ENCODE data around the gene DZIP3.
"Not testable (repeated sequence)": the region's sequence is repeated elsewhere in the genome, so short reads cannot be mapped to it uniquely, and the experiment has no call there.

DZIP3 gene

DNA sequence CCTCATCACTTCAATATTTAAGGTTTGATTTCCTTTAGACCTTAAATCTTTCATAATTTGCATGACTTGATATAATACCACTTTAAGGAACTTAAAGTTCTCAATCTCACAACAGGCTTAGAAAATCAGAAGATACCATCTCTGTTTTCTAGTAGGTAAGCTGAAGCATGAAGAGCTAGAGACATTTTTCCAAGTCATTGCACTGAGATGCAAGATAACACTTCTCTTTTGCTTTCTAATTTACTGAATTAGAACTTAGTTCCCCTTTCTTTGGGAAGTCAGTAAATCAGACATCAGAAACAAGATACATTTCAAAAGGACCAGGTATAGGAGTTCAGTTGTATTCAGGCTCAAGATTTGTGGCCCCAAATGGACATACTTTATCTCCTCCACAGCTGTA lies 79.7 kb downstream of the DZIP3 start:
- no peak for DNase-seq (ENCODE audit: extremely low spot score, insufficient read length, low read depth)
- no peak for FAIRE-seq

- no peak for DNase-seq (ENCODE audit: extremely low spot score, insufficient read length, low read depth)
- FAIRE-seq: no peak
These were observed 83.2 kb downstream of the DZIP3 start for GRCh38 chr3:108672701-108673100.

DNA sequence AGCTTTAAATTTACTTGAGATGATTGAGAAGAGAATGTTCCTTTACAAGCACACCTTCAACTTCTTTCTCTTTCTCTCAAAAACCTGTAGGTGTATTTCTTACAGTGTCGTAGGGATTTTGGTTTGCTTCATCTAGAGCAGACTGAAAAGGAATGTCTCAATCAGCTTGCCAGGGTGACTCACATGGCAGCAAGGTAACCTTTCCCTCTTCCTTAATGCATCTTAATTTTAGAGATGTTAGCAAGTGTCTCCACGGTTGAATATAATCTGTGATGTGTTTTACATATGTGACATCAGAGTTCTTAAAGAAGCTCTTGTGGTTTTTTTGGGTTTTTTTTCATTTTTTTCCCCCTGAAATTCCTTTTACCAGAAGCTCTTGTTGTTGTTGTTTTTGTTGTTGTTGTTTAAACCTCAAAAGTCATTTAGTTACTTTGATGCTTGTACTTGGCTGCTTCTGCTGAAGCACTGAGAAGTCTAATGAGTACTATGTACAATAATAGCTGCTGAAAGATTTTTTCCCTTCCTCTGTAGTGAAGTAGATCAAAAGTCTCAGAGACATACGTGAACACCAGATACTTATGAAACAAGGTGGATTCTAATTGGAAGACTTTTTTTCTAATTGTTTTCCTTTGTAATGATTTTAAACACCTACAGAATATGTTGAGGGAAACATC lies 84.6 kb downstream of the DZIP3 start:
- no peak for FAIRE-seq

GRCh38 chr3:108677811-108678210 lies 88.3 kb downstream of the DZIP3 start:
- FAIRE-seq (peak; percentile 9), DNase-seq (ENCODE audit: extremely low spot score, insufficient read length, low read depth) (no peak)

More for the DNA sequence above, 84.6 kb downstream of the DZIP3 start:
- DNase-seq (ENCODE audit: extremely low spot score, insufficient read length, low read depth): no peak

GRCh38 chr3:108692286-108692685 lies 102.8 kb downstream of the DZIP3 start:
- peak; percentile 21 for FAIRE-seq
- not testable (repeated sequence) for DNase-seq (ENCODE audit: extremely low spot score, insufficient read length, low read depth)

DNA sequence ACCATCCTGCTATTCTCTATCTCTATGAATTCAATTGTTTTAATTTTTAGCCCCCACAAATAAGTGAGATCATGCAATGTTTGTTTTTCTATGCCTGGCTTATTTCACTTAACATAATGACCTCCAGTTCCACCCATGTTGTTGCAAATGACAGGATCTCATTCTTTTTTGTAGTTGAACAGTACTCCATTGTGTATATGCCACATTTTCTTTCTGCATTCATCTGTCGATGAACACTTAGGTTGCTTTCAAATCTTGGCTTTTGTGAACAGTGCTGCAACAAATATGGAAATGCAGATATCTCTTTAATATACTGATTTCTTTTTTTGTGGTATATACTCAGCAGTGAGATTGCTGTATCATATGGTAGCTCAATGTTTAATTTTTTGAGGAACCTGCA lies 108.9 kb downstream of the DZIP3 start:
- FAIRE-seq (no peak), DNase-seq (ENCODE audit: extremely low spot score, insufficient read length, low read depth) (no peak)

DNA sequence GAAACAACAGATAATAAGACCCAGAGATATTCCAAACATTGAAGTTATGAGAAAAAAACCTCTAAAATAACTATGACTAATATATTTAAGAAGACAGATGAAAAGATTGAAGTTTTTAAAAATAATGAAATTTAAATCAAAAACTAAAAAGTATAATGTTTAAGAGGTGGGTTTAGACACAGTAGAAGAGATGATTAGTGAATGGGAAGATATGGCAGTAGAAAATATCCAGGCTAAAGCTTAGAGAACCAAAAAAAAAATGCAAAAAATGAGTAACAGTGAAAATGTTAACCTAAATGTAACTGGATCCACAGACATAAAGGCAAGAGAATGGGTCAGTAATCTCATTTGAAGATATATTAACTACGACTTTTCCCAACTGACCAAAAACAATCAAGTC lies 115.5 kb downstream of the DZIP3 start:
- no peak for FAIRE-seq
- DNase-seq (ENCODE audit: extremely low spot score, insufficient read length, low read depth): no peak

- no peak for DNase-seq (ENCODE audit: extremely low spot score, insufficient read length, low read depth)
- no peak for FAIRE-seq
These were observed 123.5 kb downstream of the DZIP3 start for GRCh38 chr3:108713009-108713516.

GRCh38 chr3:108713816-108714215 lies 124.3 kb downstream of the DZIP3 start:
- no peak for FAIRE-seq
- no peak for DNase-seq (ENCODE audit: extremely low spot score, insufficient read length, low read depth)

GRCh38 chr3:108718454-108718853 lies 128.9 kb downstream of the DZIP3 start:
- DNase-seq (ENCODE audit: extremely low spot score, insufficient read length, low read depth): no peak
- no peak for FAIRE-seq

GRCh38 chr3:108719178-108719806 lies 129.8 kb downstream of the DZIP3 start:
- DNase-seq (ENCODE audit: extremely low spot score, insufficient read length, low read depth) (no peak), FAIRE-seq (no peak)

- DNase-seq (ENCODE audit: extremely low spot score, insufficient read length, low read depth): no peak
- FAIRE-seq: no peak
These were observed 133.2 kb downstream of the DZIP3 start for GRCh38 chr3:108722724-108723123.

DNA sequence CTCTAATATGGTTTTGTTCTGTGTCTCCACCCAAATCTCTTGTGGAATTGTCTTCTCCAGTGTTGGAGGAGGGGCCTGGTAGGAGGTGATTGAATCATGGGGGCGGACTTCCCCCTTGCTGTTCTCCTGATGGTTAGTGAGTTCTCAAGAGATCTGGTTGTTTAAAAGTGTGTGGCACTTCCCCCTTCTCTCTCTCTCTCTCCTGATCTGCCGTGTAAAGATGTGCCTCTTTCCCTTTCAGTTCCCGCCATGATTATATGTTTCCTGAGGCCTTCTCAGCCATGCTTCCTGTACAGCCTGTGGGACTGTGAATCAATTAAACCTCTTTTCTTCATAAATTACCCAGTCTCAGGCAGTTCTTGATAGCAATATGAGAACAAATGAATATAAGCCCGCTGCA lies 134.6 kb downstream of the DZIP3 start:
- DNase-seq (ENCODE audit: extremely low spot score, insufficient read length, low read depth): no peak
- FAIRE-seq: no peak

- FAIRE-seq (no peak), DNase-seq (ENCODE audit: extremely low spot score, insufficient read length, low read depth) (no peak)
These were observed 138.6 kb downstream of the DZIP3 start for GRCh38 chr3:108728105-108728504.

GRCh38 chr3:108728934-108729333 lies 139.4 kb downstream of the DZIP3 start:
- no peak for DNase-seq (ENCODE audit: extremely low spot score, insufficient read length, low read depth)
- FAIRE-seq: no peak

GRCh38 chr3:108736821-108737220 lies 147.3 kb downstream of the DZIP3 start:
- no peak for DNase-seq (ENCODE audit: extremely low spot score, insufficient read length, low read depth)
- no peak for FAIRE-seq

DNA sequence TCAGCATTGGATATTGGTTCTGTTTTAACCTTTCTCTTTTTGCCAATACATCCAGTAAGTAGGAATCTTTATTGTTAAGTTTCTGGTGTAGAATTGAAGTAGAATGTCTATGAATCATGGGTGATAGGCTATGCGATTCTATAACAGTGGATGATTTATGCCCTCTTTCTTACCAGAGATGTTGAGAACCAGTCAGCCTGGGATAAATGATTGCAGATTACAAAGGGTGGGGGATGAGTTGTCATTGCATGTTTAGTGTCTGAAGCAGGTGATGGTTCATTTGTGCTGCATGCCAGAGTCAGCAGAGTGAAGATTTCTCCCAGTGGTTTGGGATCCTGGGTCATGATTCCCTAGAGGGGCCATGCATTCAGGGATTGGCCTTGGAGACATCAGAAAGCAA lies 153.4 kb downstream of the DZIP3 start:
- FAIRE-seq (no peak), DNase-seq (ENCODE audit: extremely low spot score, insufficient read length, low read depth) (no peak)
